ENCODE measurements around the gene PHTF2.

The PHTF2 gene

GRCh38 chr7:77770316-77770715, 28.3 kb upstream of the PHTF2 start:
- Histone ChIP-seq H4K20me1 (ENCODE audit: insufficient read depth, low read length) (no peaks in the 10 kb centered on the region), H3K36me3 (ENCODE audit: insufficient read depth, low read length) (peaks cover 92% of the 10 kb centered on the region)

GRCh38 chr7:77771901-77772300, 26.7 kb upstream of the PHTF2 start:
- Histone ChIP-seq H3K9ac (ENCODE audit: low read length) (no peak overlapping the region), H3K4me3 (ENCODE audit: low read depth, low read length, poor library complexity, severe bottlenecking) (no peak overlapping the region), H3K9me3 (ENCODE audit: low read length) (peaks cover 6% of the 10 kb centered on the region), H2AFZ (ENCODE audit: low read length) (no peak overlapping the region), H3K79me2 (ENCODE audit: insufficient read depth, low read length) (no peaks in the 10 kb centered on the region), H3K4me2 (ENCODE audit: low read length) (no peak overlapping the region), H3K36me3 (ENCODE audit: insufficient read depth, low read length) (peaks cover 94% of the 10 kb centered on the region), H3K9me2 (ENCODE audit: low read depth, low read length) (no peaks in the 10 kb centered on the region), H3K4me1 (ENCODE audit: insufficient read depth, low read length, severe bottlenecking) (no peaks in the 10 kb centered on the region), H3K27ac (ENCODE audit: low read depth, low read length, poor library complexity, severe bottlenecking) (no peak overlapping the region), H3F3A (ENCODE audit: insufficient read depth, low read length) (no peaks in the 10 kb centered on the region), H3K27me3 (ENCODE audit: insufficient read depth, low read length) (no peaks in the 10 kb centered on the region), H4K20me1 (ENCODE audit: insufficient read depth, low read length) (no peaks in the 10 kb centered on the region)
- TF ChIP-seq EZH2 (IDR thresholded peaks at IDR 0.05; ENCODE audit: borderline replicate concordance, low read length) = no peak
- no peak for TF ChIP-seq CTCF (IDR thresholded peaks at IDR 0.05; ENCODE audit: low read length)

More at GRCh38 chr7:77770316-77770715, 28.3 kb upstream of the PHTF2 start:
- Histone ChIP-seq H3K27me3 (ENCODE audit: insufficient read depth, low read length) (no peaks in the 10 kb centered on the region), H3K27ac (ENCODE audit: low read depth, low read length, poor library complexity, severe bottlenecking) (no peak overlapping the region), H3K9me3 (ENCODE audit: low read length) (no peaks in the 10 kb centered on the region), H3K9ac (ENCODE audit: low read length) (no peak overlapping the region), H3F3A (ENCODE audit: insufficient read depth, low read length) (no peaks in the 10 kb centered on the region), H3K4me3 (ENCODE audit: low read depth, low read length, poor library complexity, severe bottlenecking) (no peak overlapping the region), H2AFZ (ENCODE audit: low read length) (no peak overlapping the region), H3K4me2 (ENCODE audit: low read length) (no peak overlapping the region), H3K4me1 (ENCODE audit: insufficient read depth, low read length, severe bottlenecking) (no peaks in the 10 kb centered on the region), H3K9me2 (ENCODE audit: low read depth, low read length) (no peaks in the 10 kb centered on the region), H3K79me2 (ENCODE audit: insufficient read depth, low read length) (0 out of 2 replicates have a peak, but pooled peaks cover 3% of the 10 kb centered on the region)
- no peak for TF ChIP-seq CTCF (IDR thresholded peaks at IDR 0.05; ENCODE audit: low read length)
- TF ChIP-seq EZH2 (IDR thresholded peaks at IDR 0.05; ENCODE audit: borderline replicate concordance, low read length) = no peak

GRCh38 chr7:77778535-77778934, 20.0 kb upstream of the PHTF2 start:
- TF ChIP-seq CTCF (IDR thresholded peaks at IDR 0.05; ENCODE audit: low read length) (no peak), EZH2 (IDR thresholded peaks at IDR 0.05; ENCODE audit: borderline replicate concordance, low read length) (no peak)
- Histone ChIP-seq H3K36me3 (ENCODE audit: insufficient read depth, low read length) (peaks cover 99% of the 10 kb centered on the region), H3K9ac (ENCODE audit: low read length) (no peak overlapping the region), H2AFZ (ENCODE audit: low read length) (no peak overlapping the region), H3K9me2 (ENCODE audit: low read depth, low read length) (no peaks in the 10 kb centered on the region), H3K27me3 (ENCODE audit: insufficient read depth, low read length) (no peaks in the 10 kb centered on the region), H3K4me2 (ENCODE audit: low read length) (no peak overlapping the region), H3K4me1 (ENCODE audit: insufficient read depth, low read length, severe bottlenecking) (no peaks in the 10 kb centered on the region), H3K27ac (ENCODE audit: low read depth, low read length, poor library complexity, severe bottlenecking) (no peak overlapping the region), H3F3A (ENCODE audit: insufficient read depth, low read length) (no peaks in the 10 kb centered on the region), H4K20me1 (ENCODE audit: insufficient read depth, low read length) (no peaks in the 10 kb centered on the region), H3K79me2 (ENCODE audit: insufficient read depth, low read length) (no peaks in the 10 kb centered on the region), H3K9me3 (ENCODE audit: low read length) (peaks cover 6% of the 10 kb centered on the region), H3K4me3 (ENCODE audit: low read depth, low read length, poor library complexity, severe bottlenecking) (no peak overlapping the region)
